Measurements from ENCODE around the gene MCTP2.

- TF ChIP-seq SUZ12 (IDR thresholded peaks at IDR 0.05; ENCODE audit: extremely low read depth, insufficient read depth, insufficient read length) (no peak), ZNF274 (IDR thresholded peaks at IDR 0.05; ENCODE audit: low read depth, low read length) (no peak)
These were observed 51.2 kb downstream of the MCTP2 start for GRCh38 chr15:94282269-94283250.
